ENCODE results near the gene C17orf75. TPM values are rescaled to one million over a fixed set of nuclear protein-coding genes. Genes with fewer than 3 reads are reported as not detected.

The C17orf75 gene
- total RNA-seq, 2 experiments from 2014 or later = 25.3 to 26.6 TPM

DNA sequence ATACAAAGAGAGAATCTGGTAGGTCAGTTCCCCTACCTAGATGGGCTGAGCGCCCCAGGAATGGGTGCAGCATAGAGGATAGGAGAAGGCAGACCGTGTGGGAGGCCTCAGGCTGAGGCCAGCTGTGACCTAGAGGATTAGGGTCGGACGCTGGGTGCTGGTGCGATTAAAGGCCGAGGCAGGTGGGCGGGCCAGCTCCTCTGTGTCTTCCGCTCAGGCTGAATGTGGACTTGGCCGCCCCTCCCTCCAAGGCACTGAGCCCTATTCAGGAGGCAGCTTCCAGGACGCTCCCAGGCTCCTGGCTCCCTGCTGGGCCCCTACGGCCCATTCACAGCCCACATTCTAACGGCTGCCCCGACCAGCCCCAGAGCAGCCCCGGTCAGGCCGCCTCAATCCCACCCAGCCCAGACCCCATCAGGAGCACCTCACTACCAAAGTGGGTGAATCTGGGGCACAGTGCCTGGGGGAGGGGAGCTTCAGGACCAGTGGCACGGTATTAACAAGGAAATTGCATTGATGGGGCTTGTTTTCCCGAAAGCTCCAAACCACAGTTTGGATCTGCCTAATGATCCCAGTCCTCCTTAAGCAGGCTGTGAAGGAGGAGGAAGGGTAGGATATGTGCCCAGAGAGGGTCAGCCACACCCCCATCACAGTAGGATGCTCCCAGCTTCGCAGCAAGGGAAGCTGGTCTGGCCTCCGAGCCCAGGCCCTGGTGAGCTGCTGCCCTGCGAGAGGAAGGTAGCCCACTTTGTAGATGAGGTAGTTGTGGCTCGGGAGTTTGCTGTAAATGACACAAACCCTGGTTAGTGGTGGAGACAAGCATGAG lies 61.9 kb downstream of the C17orf75 start:
- CTCF ChIA-PET = no interaction called here
- intact Hi-C loops (cut with micrococcal nuclease) = no loop called here
- no peak for DNase-seq
- Mint-ChIP-seq H3K27me3 (ENCODE audit: low read depth) (no peaks in the 10 kb centered on the region), H3K9me3 (no peaks in the 10 kb centered on the region), H3K4me3 (no peak overlapping the region), H3K36me3 (ENCODE audit: low read depth) (no peaks in the 10 kb centered on the region), H3K4me1 (ENCODE audit: low read depth) (no peaks in the 10 kb centered on the region), H3K27ac (no peak overlapping the region)

DNA sequence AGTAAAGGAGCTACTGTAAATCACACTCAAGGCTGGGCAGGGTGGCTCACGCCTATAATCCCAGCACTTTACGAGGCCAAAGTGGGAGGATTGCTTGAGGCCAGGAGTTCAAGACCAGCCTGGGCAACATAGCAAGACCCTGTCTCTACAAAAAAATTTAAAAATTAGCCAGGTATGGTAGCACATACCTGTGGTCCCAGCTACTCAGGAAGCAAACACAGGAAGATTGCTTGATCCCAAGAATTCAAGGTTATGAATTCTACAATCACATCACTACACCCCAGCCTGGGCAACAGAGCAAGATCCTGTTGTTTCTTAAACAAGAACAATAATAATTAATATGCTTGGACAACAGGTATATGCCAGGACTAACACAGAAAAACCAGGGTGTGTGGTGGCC lies 63.2 kb downstream of the C17orf75 start:
- Mint-ChIP-seq H3K4me3 (no peak overlapping the region), H3K27ac (no peak overlapping the region), H3K27me3 (ENCODE audit: low read depth) (no peaks in the 10 kb centered on the region), H3K4me1 (ENCODE audit: low read depth) (no peaks in the 10 kb centered on the region), H3K9me3 (no peaks in the 10 kb centered on the region), H3K36me3 (ENCODE audit: low read depth) (no peaks in the 10 kb centered on the region)
- CTCF ChIA-PET = interaction anchor here (1.3 kb wide), 1 partner anchor 75 kb away, joined by 3 read pairs; no protein-coding TSS in a partner anchor
- DNase-seq = no peak
- intact Hi-C loops (cut with micrococcal nuclease) = no loop called here

Small RNA genes lying within 50 kb of the gene (microRNA-seq; reads per million reads assigned to microRNA genes)
- not detected for gene MIR632 (ENCODE audit: borderline microRNAs expressed, borderline replicate concordance)

Other genes with a start within 250 kb of the C17orf75 start
- 10 to 100 TPM; 23.0 to 23.7 TPM for gene RHOT1, start 199.7 kb downstream of the C17orf75 start, total RNA-seq
- not detected for gene RHBDL3, start 76.3 kb downstream of the C17orf75 start, total RNA-seq
- 100 to 1,000 TPM; 213 to 230 TPM for gene ZNF207, start 8.0 kb upstream of the C17orf75 start, total RNA-seq
- 100 to 1,000 TPM; 132 to 145 TPM for gene PSMD11, start 102.3 kb upstream of the C17orf75 start, total RNA-seq
- 10 to 100 TPM; 50.6 to 52.1 TPM for gene CDK5R1, start 144.8 kb upstream of the C17orf75 start, total RNA-seq

All from activated naive CD4-positive, alpha-beta T cell treated with anti-CD3 and anti-CD28 coated beads for 36 hours (primary cell).